Uterus (tissue), 4 donors: Measurements from ENCODE around the gene BORCS8. TPM values are rescaled to one million over a fixed set of nuclear protein-coding genes. Genes with fewer than 3 reads are reported as not detected.

ENCODE experiments used
- DNase-seq, 2 donors: peaks; one replicate each; pipeline ENCODE4 v3.0.0-alpha.2; 2019 to 2020
- H3K27ac ChIP-seq, 2 donors: fragments of 200-600 bp; sonication (generic); 1 replicate in 1 of 2; 2 replicates in 1 of 2; pipeline ENCODE4 v1.5.1; 2016 to 2018
- H3K27me3 ChIP-seq, 2 donors: fragments of 200-600 bp; sonication (generic); one replicate each; pipeline ENCODE4 v1.5.1; 2018 to 2019; ENCODE audit warnings: control low read depth in 1 of 2
- H3K36me3 ChIP-seq, 2 donors: fragments of 200-600 bp; sonication (generic); one replicate each; pipeline ENCODE4 v1.5.1; 2019; ENCODE audit warnings: control low read depth in 1 of 2
- H3K4me1 ChIP-seq, 2 donors: fragments of 200-600 bp; sonication (generic); one replicate each; pipeline ENCODE4 v1.5.1; 2018 to 2019; ENCODE audit warnings: control low read depth in 1 of 2
- H3K4me3 ChIP-seq, 2 donors: fragments of 200-600 bp; sonication (generic); 1 replicate in 1 of 2; 2 replicates in 1 of 2; pipeline ENCODE4 v1.5.1; 2018 to 2019; ENCODE audit warnings: mild to moderate bottlenecking in 1 of 2
- H3K9me3 ChIP-seq, 2 donors: fragments of 200-600 bp; sonication (generic); one replicate each; pipeline ENCODE4 v1.5.1; 2019; ENCODE audit warnings: control low read depth in 1 of 2
- POLR2A ChIP-seq, 2 donors: fragments of 450-650 bp; IDR thresholded peaks; one replicate each; pipeline ENCODE4 v1.6.1; 2016; ENCODE audit warnings: antibody characterized with exemption in 2 of 2, mild to moderate bottlenecking in 1 of 2, moderate library complexity in 1 of 2
- intact Hi-C: fragments of 100-400 bp; cut with DNase I; formaldehyde crosslinking; loops from one replicate; pipeline ENCODE4 v1.15.1; 2023; ENCODE audit warnings: low total_unique reads
- total RNA-seq, 4 donors: library from RNA; depleted of rRNA in 3 of 4; stranded (reverse); fragments of >200 nt in 3 of 4; gene quantifications; one replicate each; pipeline versions ENCODE4 v1.1.0 to v1.2.4, GENCODE V29; 2014 to 2023
- TF ChIP-seq, protein P1 (sequence below), 4 experiments: fragments of 200-600 bp in 2 of 4; fragments of 450-650 bp in 2 of 4; sonication (generic) in 2 of 4; IDR thresholded peaks; one replicate each; pipeline ENCODE4 v1.5.1; 2016 to 2019; ENCODE audit warnings: antibody characterized with exemption in 4 of 4, mild to moderate bottlenecking in 2 of 4, moderate library complexity in 1 of 4
- donor health status: DM: yes; HTN: yes; CAD: no.

The BORCS8 gene
- total RNA-seq, 4 donors from 2014 or later = 0.26 to 28.4 (median 4.0) TPM; not detected in 1

DNA sequence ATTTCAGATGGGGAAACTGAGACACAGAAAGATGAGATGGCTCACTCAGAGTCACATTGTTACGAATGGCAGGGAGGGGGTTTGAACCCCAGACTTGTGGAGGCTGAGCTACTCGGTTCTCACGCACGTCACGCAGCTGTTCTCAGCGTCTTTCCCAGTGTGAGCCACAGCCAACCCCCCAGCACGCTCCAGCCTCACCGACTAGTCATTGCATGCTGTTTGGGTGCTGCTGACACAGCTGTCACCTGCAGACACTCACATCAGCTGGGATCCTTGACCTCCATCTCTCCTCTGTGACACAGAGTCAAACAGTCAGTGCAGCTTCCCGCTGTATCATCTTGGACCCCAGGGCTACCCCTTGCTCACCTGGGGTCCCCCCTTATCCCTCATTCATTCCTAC lies 17.4 kb upstream of the BORCS8 start:
- intact Hi-C loops = no loop called here
- Histone ChIP-seq H3K27me3 (peaks cover 0 to 16% of the 10 kb centered on the region in 2 donors), H3K36me3 (no peaks in the 10 kb centered on the region), H3K9me3 (no peaks in the 10 kb centered on the region), H3K27ac (no peak overlapping the region), H3K4me3 (no peak overlapping the region), H3K4me1 (no peaks in the 10 kb centered on the region)
- no peak for DNase-seq
- TF ChIP-seq POLR2A (IDR thresholded peaks at IDR 0.05) = no peak
- TF ChIP-seq, protein P1, sequence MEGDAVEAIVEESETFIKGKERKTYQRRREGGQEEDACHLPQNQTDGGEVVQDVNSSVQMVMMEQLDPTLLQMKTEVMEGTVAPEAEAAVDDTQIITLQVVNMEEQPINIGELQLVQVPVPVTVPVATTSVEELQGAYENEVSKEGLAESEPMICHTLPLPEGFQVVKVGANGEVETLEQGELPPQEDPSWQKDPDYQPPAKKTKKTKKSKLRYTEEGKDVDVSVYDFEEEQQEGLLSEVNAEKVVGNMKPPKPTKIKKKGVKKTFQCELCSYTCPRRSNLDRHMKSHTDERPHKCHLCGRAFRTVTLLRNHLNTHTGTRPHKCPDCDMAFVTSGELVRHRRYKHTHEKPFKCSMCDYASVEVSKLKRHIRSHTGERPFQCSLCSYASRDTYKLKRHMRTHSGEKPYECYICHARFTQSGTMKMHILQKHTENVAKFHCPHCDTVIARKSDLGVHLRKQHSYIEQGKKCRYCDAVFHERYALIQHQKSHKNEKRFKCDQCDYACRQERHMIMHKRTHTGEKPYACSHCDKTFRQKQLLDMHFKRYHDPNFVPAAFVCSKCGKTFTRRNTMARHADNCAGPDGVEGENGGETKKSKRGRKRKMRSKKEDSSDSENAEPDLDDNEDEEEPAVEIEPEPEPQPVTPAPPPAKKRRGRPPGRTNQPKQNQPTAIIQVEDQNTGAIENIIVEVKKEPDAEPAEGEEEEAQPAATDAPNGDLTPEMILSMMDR (IDR thresholded peaks at IDR 0.05) = no peak

DNA sequence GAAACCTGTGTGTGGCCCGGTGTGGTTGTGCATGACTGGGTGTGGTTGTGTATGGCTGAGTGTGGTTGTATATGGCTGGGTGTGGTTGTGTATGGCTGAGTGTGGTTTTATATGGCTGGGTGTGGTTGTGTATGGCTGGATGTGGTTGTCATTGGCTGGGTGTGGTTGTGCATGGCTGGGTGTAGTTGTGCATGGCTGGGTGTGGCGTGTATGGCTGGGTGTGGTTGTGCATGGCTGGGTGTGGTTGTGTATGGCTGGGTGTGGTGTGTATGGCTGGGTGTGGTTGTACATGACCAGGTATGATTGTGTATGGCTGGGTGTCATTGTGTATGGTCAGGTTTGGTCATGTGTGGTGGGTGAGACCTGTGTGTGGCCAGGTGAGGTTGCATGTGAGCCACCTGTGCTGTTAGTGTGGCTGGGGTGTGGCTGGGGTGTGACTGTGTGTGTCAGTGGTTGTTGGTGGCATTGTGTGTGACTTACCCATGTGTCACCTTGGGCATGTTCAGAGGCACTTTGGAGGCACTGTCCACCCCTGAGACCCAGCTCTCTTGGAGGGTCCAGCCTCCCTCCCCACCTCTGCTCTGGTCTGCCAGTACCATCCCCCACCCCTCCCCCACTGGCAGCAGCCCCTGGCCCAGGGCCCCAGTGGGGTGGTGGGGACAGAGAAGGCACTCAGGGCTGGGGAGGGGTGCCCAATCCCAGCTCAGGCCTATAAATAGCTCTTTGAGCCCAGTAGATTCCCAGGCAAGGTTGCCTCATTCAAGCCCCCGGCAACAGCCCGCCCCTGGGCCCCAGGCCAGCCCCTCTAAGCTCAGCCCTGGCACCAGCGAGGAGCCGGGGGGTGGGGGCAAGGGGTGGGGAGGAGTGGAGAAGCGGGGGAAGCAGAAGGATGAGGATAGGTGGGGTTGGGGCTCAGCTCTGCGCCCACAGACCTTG lies 16.0 kb upstream of the BORCS8 start:
- no peak overlapping the region for H3K27ac ChIP-seq
- H3K9me3 ChIP-seq = no peaks in the 10 kb centered on the region
- DNase-seq = no peak
- no peak overlapping the region for H3K4me3 ChIP-seq
- peaks cover 0 to 16% of the 10 kb centered on the region in 2 donors for H3K27me3 ChIP-seq
- no peaks in the 10 kb centered on the region for H3K36me3 ChIP-seq
- intact Hi-C loops = no loop called here
- TF ChIP-seq POLR2A (IDR thresholded peaks at IDR 0.05) = no peak
- TF ChIP-seq, protein P1 (IDR thresholded peaks at IDR 0.05) = no peak
- H3K4me1 ChIP-seq = peaks cover 0 to under 1% of the 10 kb centered on the region in 2 donors

DNA sequence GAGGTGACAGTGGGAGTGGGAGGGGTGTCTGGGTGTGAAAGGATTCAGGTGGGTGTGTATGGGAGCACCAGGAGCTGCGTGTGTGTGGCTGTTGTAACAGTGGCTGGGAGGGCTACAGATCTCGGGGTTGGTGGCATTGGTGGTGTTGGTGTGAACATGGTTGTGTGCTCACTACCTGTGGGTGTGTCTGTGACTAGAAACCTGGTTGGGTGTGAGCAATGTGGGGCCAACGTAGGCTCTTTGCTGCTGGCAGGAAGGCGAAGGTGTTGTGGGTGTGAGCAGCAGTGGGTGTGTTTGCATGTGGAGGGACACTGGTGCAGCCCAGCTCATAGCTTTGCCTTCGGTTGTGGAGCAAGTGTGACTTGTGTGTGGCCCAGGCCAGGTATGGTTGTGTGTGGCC lies 15.0 kb upstream of the BORCS8 start:
- Histone ChIP-seq H3K36me3 (no peaks in the 10 kb centered on the region), H3K4me1 (peaks cover 0 to 8% of the 10 kb centered on the region in 2 donors), H3K9me3 (no peaks in the 10 kb centered on the region), H3K27ac (no peak overlapping the region), H3K4me3 (no peak overlapping the region), H3K27me3 (peaks cover 0 to 7% of the 10 kb centered on the region in 2 donors)
- TF ChIP-seq, protein P1 (IDR thresholded peaks at IDR 0.05) = no peak
- no peak for TF ChIP-seq POLR2A (IDR thresholded peaks at IDR 0.05)
- intact Hi-C loops = no loop called here
- no peak for DNase-seq

DNA sequence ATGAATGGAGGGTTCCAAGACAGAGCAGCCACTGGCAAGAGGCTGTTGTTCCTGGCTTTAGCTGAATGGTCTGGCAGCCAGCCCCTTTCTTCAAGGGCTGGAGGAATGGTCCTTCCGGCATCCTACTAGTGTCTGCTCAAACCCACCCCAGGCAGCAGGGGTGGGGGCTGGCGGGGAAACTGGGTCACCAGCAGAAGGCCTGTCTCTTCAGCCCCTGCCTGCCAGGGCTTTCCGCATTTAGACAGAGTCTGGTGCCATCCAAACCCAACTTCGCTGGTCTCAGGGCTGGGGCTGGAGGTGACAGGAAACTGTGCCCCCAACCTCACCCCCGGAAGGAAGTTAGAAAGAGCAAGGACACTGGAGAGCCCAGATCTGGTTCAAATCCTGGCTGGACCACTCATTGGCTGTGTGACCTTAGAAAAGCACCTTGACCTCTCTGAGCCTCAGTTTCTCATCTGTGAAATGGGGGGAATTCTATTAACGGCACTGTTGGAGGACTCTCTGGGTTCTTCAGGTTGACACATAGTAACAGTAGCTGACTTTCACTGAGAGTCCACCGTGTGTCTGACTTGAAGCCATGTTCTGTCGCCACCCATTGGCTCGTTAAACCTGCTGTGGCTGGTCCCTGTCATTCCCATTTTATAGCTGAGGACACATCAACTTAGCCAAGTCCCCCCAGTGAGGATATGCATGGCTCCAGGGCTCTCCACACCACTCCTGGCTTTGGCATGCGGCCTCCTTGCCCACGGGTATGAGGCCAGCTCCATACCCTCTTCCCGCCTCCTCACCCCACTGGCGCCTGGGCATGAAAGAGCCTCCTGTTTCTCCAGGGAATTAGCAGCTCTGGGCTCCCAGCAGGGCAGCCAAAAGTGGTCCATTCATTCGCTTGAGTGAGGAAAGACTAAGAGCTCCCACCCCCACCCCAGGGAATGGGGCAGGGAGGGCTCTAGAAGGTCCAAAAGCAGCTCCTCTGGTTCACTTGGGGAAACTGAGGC lies 13.8 kb upstream of the BORCS8 start:
- TF ChIP-seq POLR2A (IDR thresholded peaks at IDR 0.05) = no peak
- TF ChIP-seq, protein P1 (IDR thresholded peaks at IDR 0.05) = no peak
- H3K9me3 ChIP-seq = no peaks in the 10 kb centered on the region
- H3K27me3 ChIP-seq = no peaks in the 10 kb centered on the region
- intact Hi-C loops = no loop called here
- no peak overlapping the region for H3K27ac ChIP-seq
- no peak for DNase-seq
- peaks cover 0 to 8% of the 10 kb centered on the region in 2 donors for H3K4me1 ChIP-seq
- no peak overlapping the region for H3K4me3 ChIP-seq
- no peaks in the 10 kb centered on the region for H3K36me3 ChIP-seq
